ENCODE results near the gene HRH2. TPM values are rescaled to one million over a fixed set of nuclear protein-coding genes. Genes with fewer than 3 reads are reported as not detected.
A peak's percentile ranks its signal among the peaks of the same experiment; 100 is the strongest.

Gene HRH2
- total RNA-seq, 3 donors from 2014 or later (not counting 1 experiment from before 2014, with no cell fraction given), result 1.4 to 13.9 (median 3.1) TPM

DNA sequence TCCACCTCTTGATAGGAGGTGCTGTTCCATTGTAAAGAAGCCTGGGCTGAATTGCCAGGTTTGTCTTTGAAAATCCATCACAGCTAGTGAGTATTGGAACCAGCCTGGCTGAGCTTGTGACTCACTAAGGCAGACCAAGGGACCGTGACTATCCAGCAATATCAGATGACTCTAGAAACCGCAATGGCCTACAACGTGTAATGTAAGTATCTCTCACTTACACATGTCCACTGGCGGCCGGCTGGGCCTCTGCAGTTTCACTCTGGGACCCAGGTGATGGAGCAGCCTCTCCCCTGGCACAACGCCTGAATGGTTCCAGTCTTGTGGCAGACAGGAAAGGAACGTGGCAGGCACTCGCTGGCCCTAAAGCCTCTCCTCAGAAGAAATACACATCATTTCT is 3.1 kb upstream of the HRH2 start:
- H3K27me3 Mint-ChIP-seq (ENCODE audit: low read depth in 2 of 2), result peaks cover 45 to 59% of the 10 kb centered on the region in 2 donors
- peaks cover 54% of the 10 kb centered on the region for H3K4me1 ChIP-seq (ENCODE audit: control insufficient read depth, insufficient read depth, low read length)
- 83% methylated on average over 8 of the region's 8 CpGs for WGBS (ENCODE audit: insufficient coverage)
- H3K27ac Mint-ChIP-seq, result no peak overlapping the region
- H3K4me3 Mint-ChIP-seq, result no peak overlapping the region
- peaks cover 25% of the 10 kb centered on the region for H3K27me3 ChIP-seq (ENCODE audit: control insufficient read depth, insufficient read depth, low read length)
- no peaks in the 10 kb centered on the region for H3K36me3 ChIP-seq (ENCODE audit: control insufficient read depth, insufficient read depth, low read length)
- no peak for DNase-seq
- peaks cover 30 to 35% of the 10 kb centered on the region in 2 donors for H3K4me1 Mint-ChIP-seq
- no peaks in the 10 kb centered on the region for H3K36me3 Mint-ChIP-seq
- H3K9me3 ChIP-seq (ENCODE audit: control insufficient read depth, insufficient read depth, low read length), result peaks cover 4% of the 10 kb centered on the region
- peaks cover 5 to 7% of the 10 kb centered on the region in 2 donors for H3K9me3 Mint-ChIP-seq
- H3K27ac ChIP-seq (ENCODE audit: low read length), result no peak overlapping the region
- TF ChIP-seq CTCF (IDR thresholded peaks at IDR 0.05), result no peak
- no peak overlapping the region for H3K4me3 ChIP-seq (ENCODE audit: low read length)
- ATAC-seq, result no peak
- intact Hi-C loops (cut with micrococcal nuclease), result no loop called here

DNA sequence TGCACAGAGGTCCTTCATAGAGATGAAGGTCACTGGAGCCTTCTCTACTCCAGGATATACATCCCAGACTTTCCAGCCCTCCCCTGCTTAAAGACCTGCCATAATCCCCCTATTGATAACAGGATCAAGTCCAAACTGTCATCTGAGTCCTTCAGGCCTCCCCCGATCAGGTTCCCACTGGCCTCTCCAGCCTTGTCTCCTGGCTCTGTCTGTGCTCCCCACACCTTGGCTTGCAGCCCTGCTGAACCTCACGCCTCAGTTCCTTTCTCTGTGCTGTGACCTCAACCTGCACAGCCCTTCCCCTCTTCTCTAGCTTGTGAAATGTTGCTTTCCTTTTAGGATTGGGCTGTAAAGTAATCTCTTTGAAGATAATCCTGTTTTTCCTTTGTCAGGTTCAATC is 2.5 kb upstream of the HRH2 start:
- no peak overlapping the region for H3K27ac ChIP-seq (ENCODE audit: low read length)
- Mint-ChIP-seq H3K9me3 (peaks cover 5 to 6% of the 10 kb centered on the region in 2 donors), H3K36me3 (no peaks in the 10 kb centered on the region), H3K27ac (no peak overlapping the region), H3K4me1 (peaks cover 30 to 35% of the 10 kb centered on the region in 2 donors), H3K4me3 (no peak overlapping the region), H3K27me3 (ENCODE audit: low read depth in 2 of 2) (peaks cover 51 to 64% of the 10 kb centered on the region in 2 donors)
- H3K4me1 ChIP-seq (ENCODE audit: control insufficient read depth, insufficient read depth, low read length), result peaks cover 54% of the 10 kb centered on the region
- DNase-seq, result no peak
- H3K36me3 ChIP-seq (ENCODE audit: control insufficient read depth, insufficient read depth, low read length), result no peaks in the 10 kb centered on the region
- WGBS (ENCODE audit: insufficient coverage), result 84% methylated on average over 2 of the region's 2 CpGs
- TF ChIP-seq CTCF (IDR thresholded peaks at IDR 0.05), result no peak
- H3K9me3 ChIP-seq (ENCODE audit: control insufficient read depth, insufficient read depth, low read length), result no peaks in the 10 kb centered on the region
- H3K4me3 ChIP-seq (ENCODE audit: low read length), result no peak overlapping the region
- H3K27me3 ChIP-seq (ENCODE audit: control insufficient read depth, insufficient read depth, low read length), result peaks cover 25% of the 10 kb centered on the region
- intact Hi-C loops (cut with micrococcal nuclease), result no loop called here
- ATAC-seq, result no peak

- Histone ChIP-seq H3K27ac (ENCODE audit: low read length) (no peak overlapping the region), H3K27me3 (ENCODE audit: control insufficient read depth, insufficient read depth, low read length) (peaks cover 21% of the 10 kb centered on the region), H3K36me3 (ENCODE audit: control insufficient read depth, insufficient read depth, low read length) (no peaks in the 10 kb centered on the region), H3K4me1 (ENCODE audit: control insufficient read depth, insufficient read depth, low read length) (peaks cover 52% of the 10 kb centered on the region), H3K9me3 (ENCODE audit: control insufficient read depth, insufficient read depth, low read length) (no peaks in the 10 kb centered on the region), H3K4me3 (ENCODE audit: low read length) (no peak overlapping the region)
- H3K4me3 Mint-ChIP-seq, result peak overlapping the region; percentile 32
- no peaks in the 10 kb centered on the region for H3K36me3 Mint-ChIP-seq
- no peaks in the 10 kb centered on the region for H3K9me3 Mint-ChIP-seq
- no peak overlapping the region for H3K27ac Mint-ChIP-seq
- DNase-seq (no peak), ATAC-seq (no peak)
- 82% methylated on average over 7 of the region's 8 CpGs for WGBS (ENCODE audit: insufficient coverage)
- H3K27me3 Mint-ChIP-seq (ENCODE audit: low read depth in 2 of 2), result peaks cover 49 to 58% of the 10 kb centered on the region in 2 donors
- intact Hi-C loops (cut with micrococcal nuclease), result no loop called here
- TF ChIP-seq CTCF (IDR thresholded peaks at IDR 0.05), result no peak
- H3K4me1 Mint-ChIP-seq, result peaks cover 30 to 34% of the 10 kb centered on the region in 2 donors
These were observed 905 bp upstream of the HRH2 start for GRCh38 chr5:175656966-175657365.
